Measurements from ENCODE around the gene ZBTB20.

The ZBTB20 gene

DNA sequence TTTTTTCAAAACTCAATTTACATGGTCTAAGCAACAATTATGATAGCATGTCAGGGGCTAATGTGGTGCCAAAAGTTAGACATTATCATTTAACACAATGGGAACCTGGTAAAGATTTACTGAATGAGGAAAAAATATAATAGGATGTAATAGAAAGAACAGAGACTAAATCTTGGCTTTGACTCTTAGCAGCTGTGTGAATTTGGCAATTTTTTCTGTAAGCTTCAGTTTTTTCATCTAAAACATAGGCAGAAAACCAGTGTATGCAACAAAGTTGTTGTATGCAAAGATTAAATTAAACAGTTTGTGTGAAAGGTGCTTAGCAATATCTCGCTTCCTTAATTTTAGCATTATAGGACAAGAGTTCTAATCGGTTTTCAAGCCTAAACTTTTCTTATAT lies 57.6 kb downstream of the ZBTB20 start:
- no peak for DNase-seq (ENCODE audit: low read depth)

DNA sequence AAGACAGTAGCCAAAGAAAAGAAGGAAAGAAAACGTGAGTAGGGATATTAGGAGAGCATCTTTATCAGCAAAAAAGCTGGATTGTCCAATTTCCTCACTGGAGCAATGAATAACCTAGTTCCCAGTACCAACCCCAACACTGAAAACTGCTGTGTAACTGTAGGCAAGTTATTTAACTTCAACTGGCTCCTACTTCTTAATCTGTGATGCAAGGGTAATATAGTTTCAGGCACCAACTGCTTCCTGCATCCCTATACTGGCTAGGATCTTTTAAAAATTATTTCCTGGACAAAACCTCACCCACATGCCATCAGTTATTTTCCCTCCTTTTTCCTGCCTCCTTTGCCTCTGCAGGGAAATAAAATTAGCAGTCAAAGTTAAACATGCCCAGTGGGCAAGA lies 59.6 kb downstream of the ZBTB20 start:
- no peak for DNase-seq (ENCODE audit: low read depth)

DNA sequence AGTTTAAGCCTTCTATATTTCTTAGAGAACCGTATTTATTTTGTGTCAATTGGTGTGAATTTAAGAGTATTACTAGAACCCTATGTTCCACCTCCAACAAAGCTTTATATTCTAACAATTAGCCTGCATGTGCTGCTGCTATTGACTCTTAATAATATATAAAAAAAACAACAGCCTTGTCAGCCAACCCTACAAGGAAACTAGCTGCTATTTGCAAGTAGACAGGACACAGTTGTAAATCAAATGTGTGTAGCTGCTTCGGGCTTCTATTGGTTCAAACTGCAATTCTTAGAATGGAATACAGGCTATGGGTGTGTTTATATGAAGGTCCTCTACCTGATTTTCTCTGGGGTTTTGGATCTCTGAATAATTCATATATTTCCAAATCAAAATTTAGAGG lies 60.7 kb downstream of the ZBTB20 start:
- no peak for DNase-seq (ENCODE audit: low read depth)

DNA sequence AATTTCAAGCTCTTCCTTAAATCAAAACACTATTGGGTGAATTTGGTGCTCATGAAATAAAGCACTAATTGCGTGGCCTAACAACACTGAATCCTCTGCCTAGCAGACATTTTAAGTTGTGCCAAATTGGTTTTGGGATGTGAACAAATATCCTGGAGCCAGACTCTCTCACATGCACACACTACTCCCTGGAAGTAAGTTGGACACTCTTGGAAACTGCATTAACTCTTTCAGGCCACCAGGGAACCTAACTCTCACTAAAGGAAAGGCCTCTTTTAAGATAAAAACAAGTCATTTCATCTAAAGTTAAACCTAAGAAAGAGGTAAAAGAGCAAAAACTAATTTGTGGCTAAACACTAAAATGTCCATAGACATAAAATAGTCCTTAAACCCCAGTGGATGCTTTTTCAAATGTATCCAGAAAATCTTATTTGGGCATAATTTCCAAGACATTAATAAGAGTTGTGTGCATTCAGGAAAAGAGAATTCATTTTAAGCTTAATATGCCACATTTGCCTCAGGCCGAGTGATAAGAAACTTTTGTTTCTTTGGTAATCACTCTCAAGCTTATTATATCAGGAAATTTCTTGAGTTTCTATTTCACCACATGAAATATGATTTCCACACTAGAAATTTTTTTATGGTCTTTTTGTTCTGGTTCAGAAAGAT lies 61.8 kb downstream of the ZBTB20 start:
- no peak for DNase-seq (ENCODE audit: low read depth)

DNA sequence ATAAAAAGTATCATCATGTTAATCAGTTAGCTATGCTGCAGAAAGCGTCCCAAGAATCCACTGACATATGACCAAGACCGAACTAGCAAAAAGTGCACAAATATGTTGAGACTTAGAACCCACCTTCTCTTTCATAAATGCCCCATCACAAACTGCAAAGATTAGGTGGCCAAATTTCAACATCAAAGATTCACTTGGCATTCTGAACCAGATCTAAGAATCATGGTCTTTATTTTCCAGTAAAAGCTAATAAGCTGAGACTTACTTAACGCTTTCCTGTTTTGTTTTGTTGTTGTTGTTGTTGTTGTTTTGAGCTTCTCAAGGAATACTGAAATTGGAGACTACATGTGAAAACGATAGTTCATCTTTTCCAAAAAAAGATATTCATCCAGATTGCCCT lies 62.4 kb downstream of the ZBTB20 start:
- DNase-seq (ENCODE audit: low read depth) = no peak

DNA sequence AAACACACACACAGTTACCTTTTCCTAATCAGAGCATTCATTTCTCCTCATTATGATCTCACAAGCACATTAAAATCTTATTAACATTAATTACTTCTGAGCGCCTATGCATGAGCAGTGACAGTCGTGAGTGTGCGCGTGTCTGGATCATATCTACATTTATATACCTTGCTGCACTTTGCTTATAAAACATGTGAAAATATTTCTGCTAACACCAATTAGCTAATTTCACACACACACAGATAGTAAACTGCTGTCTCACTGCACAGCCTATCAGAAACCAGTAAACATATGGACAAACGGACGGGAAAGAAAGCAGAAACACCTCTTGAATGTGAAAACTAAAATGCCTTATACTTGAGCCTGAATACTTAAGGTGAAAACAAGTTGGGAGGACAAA lies 64.8 kb downstream of the ZBTB20 start:
- DNase-seq (ENCODE audit: low read depth) = no peak

DNA sequence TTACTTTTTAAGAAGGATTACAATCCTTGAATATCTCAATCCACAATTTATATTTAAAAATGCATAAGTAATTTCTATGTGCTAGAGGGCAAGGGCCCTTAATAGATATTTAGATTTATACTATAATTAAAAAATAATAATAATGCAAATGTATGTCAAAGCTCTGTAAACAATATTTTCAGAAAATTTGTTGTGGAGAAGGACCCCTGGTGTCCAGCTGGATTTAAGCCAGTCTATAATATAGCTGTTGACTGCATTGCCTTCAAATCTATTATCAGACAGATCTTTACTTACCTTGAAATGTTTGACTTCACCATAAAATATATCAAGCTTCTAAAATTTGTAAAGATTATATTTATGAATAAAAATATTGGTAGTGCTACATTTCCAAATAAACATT lies 65.6 kb downstream of the ZBTB20 start:
- DNase-seq (ENCODE audit: low read depth) = no peak

DNA sequence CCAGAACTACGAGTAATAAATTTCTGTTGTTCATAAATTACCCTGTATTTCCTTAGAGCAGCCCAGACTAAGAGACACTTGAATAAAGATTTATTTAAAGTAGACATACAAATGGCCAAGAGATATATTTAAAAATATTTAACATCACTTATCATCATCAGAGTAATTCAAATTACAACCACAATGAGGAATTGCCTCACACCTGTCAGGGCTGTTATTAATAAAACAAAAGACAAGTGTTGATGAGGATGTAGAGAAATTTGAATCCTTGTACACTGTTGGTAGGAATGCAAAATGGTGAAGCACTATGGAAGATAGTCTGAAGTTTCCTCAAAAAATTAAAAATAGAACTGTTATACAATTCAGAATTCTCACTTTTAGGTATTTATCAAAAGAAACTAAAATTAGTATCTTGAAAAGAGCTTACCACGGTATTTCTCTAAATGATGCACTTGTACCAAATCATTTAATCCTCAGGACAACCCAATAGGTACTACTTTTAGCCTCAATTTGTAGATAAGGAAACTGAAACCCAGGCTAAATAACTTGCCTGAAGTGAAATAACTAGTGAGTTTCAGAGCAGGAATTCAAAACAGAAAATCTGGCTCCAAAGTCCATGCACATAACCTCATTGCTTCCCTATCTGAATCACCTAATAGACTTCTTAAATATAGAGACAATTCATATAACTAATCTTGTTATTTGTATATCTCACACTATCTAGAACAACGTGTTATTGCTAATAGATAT lies 69.4 kb downstream of the ZBTB20 start:
- no peak for DNase-seq (ENCODE audit: low read depth)

DNA sequence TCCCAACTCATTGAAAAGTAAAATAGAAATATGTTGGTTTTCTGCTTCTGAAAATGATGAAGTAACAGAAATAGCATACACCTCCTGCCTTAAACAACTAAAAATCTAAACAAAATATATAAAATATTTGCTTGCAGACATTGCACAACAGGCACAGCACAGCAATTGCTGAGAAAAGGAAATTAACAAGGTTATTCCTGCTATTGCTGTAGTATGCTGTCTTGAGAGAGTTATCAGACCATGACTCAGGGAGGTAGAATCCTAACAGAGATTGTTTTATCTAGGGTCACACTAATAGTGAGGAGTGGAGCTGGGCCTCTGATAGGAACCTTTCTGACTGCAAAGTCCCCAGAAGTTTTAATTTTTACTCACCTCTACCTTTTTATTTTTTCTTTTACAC lies 72.6 kb downstream of the ZBTB20 start:
- no peak for DNase-seq (ENCODE audit: low read depth)

DNA sequence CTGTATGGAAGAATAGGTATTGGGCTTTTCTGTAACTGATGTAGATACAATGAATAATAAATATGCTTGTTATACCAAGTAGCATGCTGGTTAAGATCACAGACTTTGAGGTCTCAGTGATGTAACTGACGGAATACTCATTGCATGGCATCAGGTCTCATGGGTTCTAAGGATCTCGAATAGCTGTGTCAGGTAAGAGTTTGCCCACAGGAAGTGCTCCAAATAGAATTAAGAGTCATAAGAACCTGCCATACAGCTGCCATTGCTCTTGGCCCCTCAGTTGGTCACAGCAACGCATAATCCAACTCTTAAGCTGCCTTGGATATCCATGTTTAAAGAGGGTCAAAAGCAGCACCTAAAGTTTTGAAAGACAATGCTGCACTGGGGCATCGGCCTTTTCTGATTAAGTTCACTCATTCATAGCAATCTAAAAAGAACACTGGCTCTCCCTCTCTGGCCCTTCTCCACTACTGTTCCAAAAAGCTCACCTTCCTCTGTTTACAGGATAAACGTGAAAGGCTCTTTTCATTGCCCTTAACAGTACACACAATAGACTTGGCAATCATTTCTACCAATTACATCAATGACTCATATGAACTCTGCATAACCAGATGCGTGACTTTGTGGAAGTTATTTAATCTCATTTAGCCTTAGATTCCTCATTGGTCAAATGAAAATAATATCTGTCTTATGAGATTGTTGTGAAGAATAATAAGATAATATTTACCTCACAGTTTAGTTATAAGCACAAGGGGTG lies 74.6 kb downstream of the ZBTB20 start:
- DNase-seq (ENCODE audit: low read depth) = no peak

DNA sequence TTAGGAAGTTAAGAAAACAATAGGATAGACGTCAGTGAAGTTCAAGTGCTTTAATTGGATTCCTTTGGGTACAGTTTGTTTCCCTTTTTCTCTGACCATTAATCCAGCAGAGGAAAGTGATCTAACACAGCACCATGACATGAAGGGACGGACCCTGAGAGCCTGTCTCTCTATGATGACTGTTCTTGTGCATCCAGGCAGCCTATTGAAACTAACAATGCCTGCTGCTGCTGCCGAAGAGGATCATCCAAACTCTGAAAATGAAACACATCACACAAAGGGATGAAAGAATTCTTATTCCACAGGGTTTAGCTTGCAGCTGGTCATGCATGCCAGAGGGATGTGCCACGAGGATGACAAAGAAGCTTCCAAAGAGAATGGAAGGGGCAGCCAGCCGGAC lies 75.5 kb downstream of the ZBTB20 start:
- DNase-seq (ENCODE audit: low read depth) = no peak

DNA sequence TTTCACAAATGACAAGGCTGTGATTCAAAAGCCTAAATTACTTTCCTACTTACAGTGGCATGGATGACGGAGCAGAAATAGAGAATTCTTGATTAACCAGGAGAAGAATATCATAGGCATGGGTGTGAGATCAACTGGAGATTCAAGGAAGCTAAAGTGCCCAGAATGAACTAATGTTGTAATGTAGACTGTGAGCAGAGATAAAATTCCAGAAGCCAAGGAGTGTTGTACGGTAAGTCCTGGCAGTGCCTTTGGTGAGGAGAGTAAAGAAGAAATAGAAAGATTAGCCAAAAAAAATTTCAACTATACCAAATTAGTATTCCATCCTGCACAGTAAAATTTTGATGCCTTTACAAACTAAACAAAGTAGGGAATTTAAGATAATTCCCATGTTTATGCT lies 75.9 kb downstream of the ZBTB20 start:
- DNase-seq (ENCODE audit: low read depth) = no peak

DNA sequence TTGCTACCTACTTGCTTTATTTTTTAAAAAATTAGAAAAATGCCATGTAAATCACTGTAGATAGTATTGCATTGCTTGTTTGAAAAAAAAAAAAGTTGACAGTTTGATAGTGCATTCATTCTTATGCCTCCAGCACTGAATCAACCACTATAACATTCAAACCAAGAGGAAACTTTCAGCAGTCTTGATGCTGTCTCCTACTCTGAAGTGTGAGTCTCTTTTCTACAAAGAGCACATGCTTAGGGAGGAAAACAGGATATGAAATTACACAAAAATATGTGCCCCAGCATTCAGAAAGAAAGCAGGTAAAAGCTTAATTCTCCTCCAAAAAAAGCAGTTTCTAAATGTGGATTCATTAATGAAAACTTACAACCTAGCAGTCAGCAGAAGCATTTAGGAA lies 78.3 kb downstream of the ZBTB20 start:
- no peak for DNase-seq (ENCODE audit: low read depth)

DNA sequence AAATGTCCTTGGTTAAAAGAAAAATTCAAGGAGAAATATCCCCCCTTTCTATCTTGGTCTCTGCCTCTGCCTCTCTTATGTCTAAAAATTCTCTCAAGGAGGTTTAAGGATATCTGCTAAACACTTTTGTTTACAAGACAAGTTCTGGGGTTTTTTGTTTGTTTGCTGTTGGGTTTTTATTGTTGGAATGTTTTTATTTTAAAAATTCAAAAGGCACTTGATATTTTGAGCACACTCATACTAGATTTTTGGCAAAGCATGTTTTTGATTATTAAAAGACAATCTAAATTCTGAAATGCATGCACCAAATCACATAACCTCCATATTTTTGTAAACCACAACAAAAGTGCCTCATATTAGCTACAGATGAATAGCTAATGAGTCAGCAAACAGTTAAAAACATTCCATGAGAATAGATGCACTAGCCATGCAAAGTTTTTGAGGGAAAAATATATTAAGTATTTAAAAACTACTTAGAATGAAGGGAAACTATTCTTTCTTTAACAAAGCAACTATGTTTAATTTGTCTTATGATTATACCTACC lies 84.6 kb downstream of the ZBTB20 start:
- DNase-seq (ENCODE audit: low read depth) = no peak

DNA sequence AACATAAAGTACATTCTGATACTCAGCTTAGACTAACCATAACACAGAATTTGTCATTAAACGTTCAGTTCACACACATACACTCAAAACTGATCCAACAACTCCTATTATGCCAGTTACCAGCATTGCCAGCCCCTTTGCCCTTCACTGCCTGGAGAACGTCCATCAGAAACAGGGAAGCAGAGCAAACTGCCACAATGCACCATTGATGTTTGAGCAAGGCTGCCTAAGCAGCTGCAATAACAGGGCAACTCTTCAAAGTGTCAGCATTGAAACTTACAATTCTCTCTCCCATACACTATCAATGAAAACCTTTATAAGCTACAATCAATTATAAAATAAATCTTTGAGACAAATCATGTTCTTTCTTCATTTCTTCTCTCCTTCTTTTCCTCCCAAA lies 85.1 kb downstream of the ZBTB20 start:
- no peak for DNase-seq (ENCODE audit: low read depth)

DNA sequence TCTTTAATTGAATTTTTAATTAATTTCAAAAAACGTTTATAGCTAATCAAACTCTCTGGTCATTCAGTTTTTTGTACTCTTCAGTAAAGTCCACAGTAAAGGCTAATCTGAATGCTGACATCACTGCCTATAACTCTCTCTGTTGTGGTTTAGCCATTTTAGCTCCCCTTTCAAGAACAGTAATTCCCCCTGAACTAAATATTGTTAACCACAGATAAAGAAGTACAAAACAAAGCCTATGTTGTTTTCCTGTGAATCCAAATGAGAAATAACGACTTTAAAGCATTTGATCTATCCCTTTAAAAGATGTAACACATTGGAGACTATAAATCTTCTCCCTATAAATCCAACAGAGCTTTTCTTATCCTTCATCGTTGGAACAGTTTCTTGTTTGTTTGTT lies 94.2 kb downstream of the ZBTB20 start:
- DNase-seq (ENCODE audit: low read depth) = no peak

DNA sequence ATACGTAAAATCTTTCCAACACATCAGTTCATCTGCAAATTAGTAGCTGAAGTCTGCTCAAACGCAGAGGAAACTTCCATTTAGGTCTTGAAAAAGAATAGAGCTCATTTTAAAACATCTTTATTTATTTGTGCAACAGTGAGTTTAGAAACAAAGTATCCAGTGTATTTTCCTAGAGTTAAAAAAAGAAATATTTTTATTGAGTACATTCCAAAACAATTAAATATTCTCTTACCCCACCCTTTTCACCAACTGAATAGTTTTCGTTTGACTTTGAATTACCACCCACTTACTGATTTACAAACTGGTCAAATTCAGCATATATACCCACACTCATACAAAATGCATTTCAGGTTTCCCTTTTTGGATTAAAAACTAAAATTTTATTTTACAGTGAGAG lies 104.7 kb downstream of the ZBTB20 start:
- DNase-seq (ENCODE audit: low read depth) = no peak

DNA sequence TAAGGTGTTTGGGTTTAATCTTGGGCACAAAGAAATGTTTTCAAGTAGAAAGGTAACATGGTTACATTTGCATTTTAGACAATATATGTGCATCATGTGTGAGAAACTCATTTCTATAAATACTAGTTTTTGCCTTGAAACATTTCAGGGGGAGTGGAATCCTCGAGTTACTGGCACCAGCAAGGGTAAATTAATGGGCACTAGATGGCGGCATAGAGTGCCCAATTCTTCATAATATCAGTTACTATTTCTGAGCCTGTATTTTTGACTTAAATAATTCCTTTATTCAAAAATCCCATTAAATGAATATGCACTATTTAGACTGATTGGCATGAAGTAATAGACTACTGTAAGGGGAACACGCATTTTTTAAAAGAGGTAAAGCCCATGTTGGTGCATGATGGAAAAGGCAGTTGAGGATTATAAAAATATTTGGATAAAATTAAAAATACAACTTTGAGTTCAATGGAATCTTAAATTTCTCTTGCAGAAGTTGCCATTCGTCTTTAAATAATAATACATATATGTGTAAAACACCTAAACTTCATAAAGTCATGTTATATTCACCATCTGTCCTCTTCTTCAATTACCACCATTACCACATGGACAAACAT lies 106.3 kb downstream of the ZBTB20 start:
- peak; percentile 21 for DNase-seq (ENCODE audit: low read depth)

DNA sequence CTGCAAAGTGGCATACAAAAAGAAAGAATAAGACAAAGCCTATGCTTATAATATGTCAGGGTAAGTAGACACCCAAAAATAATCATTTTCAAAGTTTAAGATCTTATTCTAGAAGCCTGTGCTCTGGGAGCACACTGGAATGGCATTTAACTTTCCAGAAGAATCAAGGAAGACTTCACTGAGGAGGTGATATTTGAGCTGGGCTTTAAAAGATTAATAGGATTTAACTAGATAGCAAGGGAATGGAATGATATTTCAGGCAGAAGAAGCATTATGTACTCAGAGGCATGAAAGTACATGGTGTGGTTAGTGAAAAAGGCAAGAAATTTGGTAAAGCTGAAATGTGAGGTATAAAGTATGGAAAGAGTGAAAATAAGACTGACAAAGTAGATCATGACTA lies 106.8 kb downstream of the ZBTB20 start:
- DNase-seq (ENCODE audit: low read depth) = no peak

DNA sequence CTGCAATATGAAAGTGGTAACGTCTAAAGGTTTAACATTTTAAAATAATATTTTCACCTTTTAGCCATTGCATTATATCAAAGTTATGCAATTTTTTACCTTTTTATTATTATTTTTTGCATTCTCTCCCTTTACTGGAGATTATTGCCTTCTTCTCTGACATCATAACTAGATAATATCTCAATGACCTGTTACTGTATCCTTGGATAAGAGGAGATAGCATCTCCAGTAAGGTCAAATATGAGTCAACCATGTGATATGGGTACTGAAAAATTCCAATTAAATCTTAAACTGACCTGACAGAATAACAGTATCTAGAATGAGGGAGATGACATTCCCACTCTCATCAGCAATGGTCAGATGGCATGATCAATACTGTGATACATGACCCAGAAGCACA lies 108.3 kb downstream of the ZBTB20 start:
- no peak for DNase-seq (ENCODE audit: low read depth)

DNA sequence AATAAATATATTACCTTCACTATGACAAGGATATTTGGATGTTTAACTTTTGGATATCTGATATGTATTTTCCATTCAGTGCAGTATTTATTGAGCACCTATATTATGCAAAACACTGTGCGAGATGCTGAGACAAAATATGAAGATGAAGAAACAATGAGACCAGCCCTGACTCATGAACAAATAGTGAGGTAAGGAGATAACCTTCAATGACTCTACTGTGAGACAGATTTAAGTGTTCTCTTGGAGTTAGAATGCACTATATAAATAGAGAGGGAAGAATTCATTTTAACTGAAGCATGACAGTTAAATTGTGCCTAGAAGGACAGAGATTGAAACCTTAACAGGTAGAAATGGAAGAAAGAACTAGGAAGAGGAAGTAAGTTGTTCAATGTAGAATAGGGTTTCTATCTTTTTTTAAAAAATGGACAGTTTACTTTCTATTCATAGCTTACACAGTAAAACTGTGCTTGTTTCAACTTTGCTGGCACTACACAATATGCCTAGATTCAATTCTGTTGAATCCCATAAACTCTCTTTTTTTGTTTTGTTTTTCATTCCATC lies 124.2 kb downstream of the ZBTB20 start:
- no peak for DNase-seq (ENCODE audit: low read depth)

DNA sequence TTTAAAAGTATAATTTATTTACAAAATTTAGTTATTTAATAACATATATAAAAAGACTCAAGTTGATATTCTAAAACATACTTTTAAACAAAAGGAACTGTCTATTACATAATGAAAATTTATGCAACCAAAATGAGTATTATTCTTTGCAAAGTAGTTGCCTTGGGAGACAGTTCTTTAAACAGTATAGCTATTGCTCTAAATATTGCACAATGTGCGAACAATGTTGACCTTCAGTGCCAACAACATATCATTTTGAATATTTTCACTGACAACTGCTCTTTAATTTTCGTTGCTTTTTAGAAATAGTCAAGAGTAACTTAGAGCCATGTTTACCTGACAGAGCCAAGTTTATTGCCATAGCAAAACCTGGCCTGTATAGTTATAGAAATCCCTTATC lies 124.9 kb downstream of the ZBTB20 start:
- DNase-seq (ENCODE audit: low read depth) = no peak
